Neuronal stem cell (in vitro differentiated cells): ENCODE measurements around the gene DTX3.
"Not testable (repeated sequence)": the region's sequence is repeated elsewhere in the genome, so short reads cannot be mapped to it uniquely, and the experiment has no call there.

Experiments used
- DNase-seq: peaks from one replicate; pipeline ENCODE4 v3.0.0-alpha.2; 2013; ENCODE audit warnings: low spot score
- H2AFZ ChIP-seq: one replicate; pipeline ENCODE4 v1.6.1; 2013; ENCODE audit warnings: mild to moderate bottlenecking, low read length, inconsistent platforms
- H2AK5ac ChIP-seq: 2 replicates; pipeline ENCODE4 v1.6.1; 2013; ENCODE audit warnings: low read depth, mild to moderate bottlenecking, inconsistent platforms, low read length, moderate library complexity, mixed read lengths
- H2BK120ac ChIP-seq: 2 replicates; pipeline ENCODE4 v1.6.1; 2013; ENCODE audit warnings: low read depth, mild to moderate bottlenecking, inconsistent platforms, low read length, moderate library complexity, mixed read lengths
- H2BK12ac ChIP-seq: one replicate; pipeline ENCODE4 v1.6.1; 2013; ENCODE audit warnings: low read length, inconsistent platforms
- H2BK15ac ChIP-seq: 2 replicates; pipeline ENCODE4 v1.6.1; 2013; ENCODE audit warnings: mild to moderate bottlenecking, low read length, inconsistent platforms, mixed read lengths
- H2BK5ac ChIP-seq: one replicate; pipeline ENCODE4 v1.6.1; 2013; ENCODE audit warnings: inconsistent platforms, mild to moderate bottlenecking, low read length, moderate library complexity
- H3K14ac ChIP-seq: one replicate; pipeline ENCODE4 v1.6.1; 2013; ENCODE audit warnings: low read length, inconsistent platforms
- H3K18ac ChIP-seq: 2 replicates; pipeline ENCODE4 v1.6.1; 2013; ENCODE audit warnings: low read length, inconsistent platforms
- H3K23ac ChIP-seq: 2 replicates; pipeline ENCODE4 v1.6.1; 2013; ENCODE audit warnings: low read depth, mild to moderate bottlenecking, mixed read lengths, low read length, inconsistent platforms; ENCODE audit not compliant: poor library complexity
- H3K27ac ChIP-seq: replicated peaks from 3 replicates; pipeline ENCODE4 v1.5.1; 2013; ENCODE audit warnings: low read length, inconsistent platforms
- H3K27me3 ChIP-seq, 3 experiments: 2 replicates each; pipeline ENCODE4 v1.6.1; 2013; ENCODE audit warnings: low read length in 3 of 3, mild to moderate bottlenecking in 2 of 3, inconsistent platforms in 1 of 3, low read depth in 1 of 3, mixed read lengths in 1 of 3, moderate library complexity in 1 of 3; ENCODE audit not compliant: control insufficient read depth in 3 of 3, insufficient read depth in 3 of 3
- H3K36me3 ChIP-seq, 2 donors: replicated peaks in 1 of 2; 2 replicates each; pipeline ENCODE4 v1.6.1; 2013; ENCODE audit warnings: low read length in 2 of 2; ENCODE audit not compliant: control insufficient read depth in 2 of 2, insufficient read depth in 2 of 2
- H3K4ac ChIP-seq: 2 replicates; pipeline ENCODE4 v1.6.1; 2013; ENCODE audit warnings: inconsistent platforms, mild to moderate bottlenecking, low read length, moderate library complexity
- H3K4me1 ChIP-seq, 2 donors: 1 replicate in 1 of 2; 2 replicates in 1 of 2; pipeline ENCODE4 v1.6.1; 2013; ENCODE audit warnings: low read length in 2 of 2, low read depth in 1 of 2; ENCODE audit not compliant: control insufficient read depth in 2 of 2, insufficient read depth in 1 of 2
- H3K4me2 ChIP-seq: one replicate; pipeline ENCODE4 v1.6.1; 2013; ENCODE audit warnings: mild to moderate bottlenecking, low read length, inconsistent platforms; ENCODE audit not compliant: insufficient read depth, poor library complexity, severe bottlenecking
- H3K4me3 ChIP-seq, 2 donors: 2 replicates each; pipeline ENCODE4 v1.5.1; 2013; ENCODE audit warnings: low read length in 2 of 2, mild to moderate bottlenecking in 2 of 2, inconsistent platforms in 1 of 2, moderate library complexity in 1 of 2
- H3K79me1 ChIP-seq: one replicate; pipeline ENCODE4 v1.6.1; 2013; ENCODE audit warnings: low read depth, mild to moderate bottlenecking, inconsistent platforms, low read length, moderate library complexity
- H3K9ac ChIP-seq: one replicate; pipeline ENCODE4 v1.6.1; 2013; ENCODE audit warnings: mild to moderate bottlenecking, low read depth, low read length, inconsistent platforms; ENCODE audit not compliant: poor library complexity
- H3K9me3 ChIP-seq, 2 donors: replicated peaks in 1 of 2; 2 replicates each; pipeline versions ENCODE3 to v1.6.1; 2013; ENCODE audit warnings: low read length in 2 of 2, mild to moderate bottlenecking in 2 of 2, inconsistent platforms in 1 of 2, low read depth in 1 of 2, mixed read lengths in 1 of 2, moderate library complexity in 1 of 2; ENCODE audit not compliant: control insufficient read depth in 2 of 2, insufficient read depth in 1 of 2
- H4K8ac ChIP-seq: one replicate; pipeline ENCODE4 v1.6.1; 2013; ENCODE audit warnings: low read depth, mild to moderate bottlenecking, inconsistent platforms, low read length, moderate library complexity
- H4K91ac ChIP-seq: one replicate; pipeline ENCODE4 v1.6.1; 2013; ENCODE audit warnings: low read length, low read depth, mild to moderate bottlenecking, inconsistent platforms; ENCODE audit not compliant: poor library complexity
- WGBS, 2 donors: extraction: QIAGEN DNeasy Blood & Tissue Kit; methylation state at CpG; one replicate each; pipeline ENCODE4 v1.1.7; 2013; ENCODE audit warnings: missing lambda C conversion rate in 2 of 2, mixed read lengths in 1 of 2; ENCODE audit not compliant: insufficient read length in 2 of 2, insufficient replicate concordance in 1 of 2; ENCODE audit errors: extremely low coverage in 2 of 2; 5-methylcytosine and 5-hydroxymethylcytosine counted together

The DTX3 gene

GRCh38 chr12:57618431-57618830 lies 13.8 kb downstream of the DTX3 start:
- not testable (repeated sequence) for H3K79me1 ChIP-seq, H4K8ac ChIP-seq, H3K4ac ChIP-seq, H3K4me2 ChIP-seq, H3K27ac ChIP-seq, H3K4me3 ChIP-seq, H3K4me1 ChIP-seq, H2BK15ac ChIP-seq, H2BK12ac ChIP-seq, H2AFZ ChIP-seq, H2BK5ac ChIP-seq, H3K9ac ChIP-seq, H3K9me3 ChIP-seq, H2BK120ac ChIP-seq, H2AK5ac ChIP-seq, DNase-seq, H3K18ac ChIP-seq, H3K23ac ChIP-seq, H4K91ac ChIP-seq, H3K14ac ChIP-seq
- H3K27me3 ChIP-seq, result peaks cover 0 to 57% (median 32%) of the 10 kb centered on the region in 3 experiments
- WGBS, 2 donors, result no CpG with 5 or more reads among the region's 6 CpGs
- H3K36me3 ChIP-seq, result peaks cover 10 to 47% of the 10 kb centered on the region in 2 donors

- peak overlapping the region; percentile 70 for H3K4me2 ChIP-seq
- no peak overlapping the region for H3K4me3 ChIP-seq
- no peak overlapping the region for H3K18ac ChIP-seq
- peaks cover 1 to 6% of the 10 kb centered on the region in 2 donors for H3K4me1 ChIP-seq
- no peak overlapping the region for H2AFZ ChIP-seq
- no peak overlapping the region for H4K8ac ChIP-seq
- no peak overlapping the region for H2BK120ac ChIP-seq
- H4K91ac ChIP-seq, result no peak overlapping the region
- H3K4ac ChIP-seq, result no peak overlapping the region
- no peak overlapping the region for H2AK5ac ChIP-seq
- no CpG with 5 or more reads among the region's 16 CpGs for WGBS, 2 donors
- no peak overlapping the region for H2BK12ac ChIP-seq
- peaks cover 10 to 41% of the 10 kb centered on the region in 2 donors for H3K36me3 ChIP-seq
- H3K23ac ChIP-seq, result no peak overlapping the region
- peaks cover 0 to 63% (median 32%) of the 10 kb centered on the region in 3 experiments for H3K27me3 ChIP-seq
- no peaks in the 10 kb centered on the region for H3K9me3 ChIP-seq
- no peak overlapping the region for H3K27ac ChIP-seq
- no peak overlapping the region for H3K9ac ChIP-seq
- no peak overlapping the region for H2BK5ac ChIP-seq
- H3K79me1 ChIP-seq, result no peaks in the 10 kb centered on the region
- no peak overlapping the region for H3K14ac ChIP-seq
- no peak for DNase-seq
- no peak overlapping the region for H2BK15ac ChIP-seq
These were observed 14.4 kb downstream of the DTX3 start for GRCh38 chr12:57618966-57619433.

GRCh38 chr12:57619434-57620244 lies 15.0 kb downstream of the DTX3 start:
- Histone ChIP-seq H2BK15ac (no peak overlapping the region), H3K36me3 (peaks cover 8 to 35% of the 10 kb centered on the region in 2 donors), H3K4me2 (peak overlapping the region; percentile 70), H3K23ac (peak overlapping the region; percentile 17), H3K18ac (peak overlapping the region; percentile 7), H3K14ac (no peak overlapping the region), H4K8ac (no peak overlapping the region), H3K4me3 (peak overlapping the region in 1 of 2 donors; percentile 51), H4K91ac (no peak overlapping the region), H3K9ac (peak overlapping the region; percentile 76), H2BK5ac (no peak overlapping the region), H3K4ac (no peak overlapping the region), H2BK12ac (no peak overlapping the region), H3K4me1 (peaks cover 1 to 6% of the 10 kb centered on the region in 2 donors), H2BK120ac (no peak overlapping the region), H2AK5ac (no peak overlapping the region), H3K9me3 (no peaks in the 10 kb centered on the region), H2AFZ (no peak overlapping the region), H3K79me1 (peaks cover 1% of the 10 kb centered on the region), H3K27ac (no peak overlapping the region), H3K27me3 (peaks cover 0 to 69% (median 34%) of the 10 kb centered on the region in 3 experiments)
- WGBS, 2 donors, result no CpG with 5 or more reads among the region's 46 CpGs
- no peak for DNase-seq

DNA sequence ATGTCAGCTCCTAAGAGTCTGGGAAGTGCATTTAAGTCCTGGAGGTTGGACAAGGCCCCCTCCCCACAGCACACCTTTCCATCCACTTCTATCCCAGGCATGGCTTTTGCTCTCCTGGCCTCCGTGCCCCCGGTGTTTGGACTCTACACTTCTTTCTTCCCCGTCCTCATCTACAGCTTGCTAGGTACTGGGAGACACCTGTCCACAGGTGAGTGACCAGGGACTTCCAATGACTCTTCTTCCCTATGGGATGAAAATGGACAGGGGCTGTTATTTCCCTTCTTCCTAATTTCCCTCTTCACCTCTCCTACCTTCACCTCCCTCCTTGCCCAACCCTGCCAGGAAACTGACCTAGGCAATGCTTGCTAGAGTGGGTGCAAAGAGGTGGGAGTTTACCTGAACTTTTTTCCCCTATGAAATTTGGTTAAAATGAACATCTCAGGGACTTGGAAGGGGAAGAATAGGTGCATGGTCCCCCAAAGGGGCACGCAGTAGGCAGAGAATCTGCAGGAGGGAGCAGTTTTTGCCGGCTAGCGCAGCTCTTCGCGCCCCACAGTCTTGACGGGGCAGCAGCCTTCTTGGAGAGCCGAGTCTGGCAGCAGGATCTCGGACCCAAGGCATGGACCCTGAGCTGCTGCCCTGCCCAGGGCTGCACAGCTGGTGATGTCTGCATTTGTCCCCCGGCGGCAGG lies 15.8 kb downstream of the DTX3 start:
- H2BK15ac ChIP-seq, result no peak overlapping the region
- peaks cover 0 to 77% (median 34%) of the 10 kb centered on the region in 3 experiments for H3K27me3 ChIP-seq
- H3K18ac ChIP-seq, result peak overlapping the region; percentile 90
- H3K4me2 ChIP-seq, result no peak overlapping the region
- no CpG with 5 or more reads among the region's 13 CpGs for WGBS, 2 donors
- no peak overlapping the region for H2BK120ac ChIP-seq
- no peak overlapping the region for H3K4ac ChIP-seq
- H3K14ac ChIP-seq, result no peak overlapping the region
- H3K79me1 ChIP-seq, result peaks cover 1% of the 10 kb centered on the region
- no peak overlapping the region for H2AK5ac ChIP-seq
- no peak overlapping the region for H3K9ac ChIP-seq
- no peak overlapping the region for H2BK5ac ChIP-seq
- H2AFZ ChIP-seq, result no peak overlapping the region
- no peak overlapping the region for H4K91ac ChIP-seq
- no peak for DNase-seq
- no peaks in the 10 kb centered on the region for H3K9me3 ChIP-seq
- no peak overlapping the region for H3K27ac ChIP-seq
- peaks cover 1 to 6% of the 10 kb centered on the region in 2 donors for H3K4me1 ChIP-seq
- no peak overlapping the region for H2BK12ac ChIP-seq
- H3K4me3 ChIP-seq, result no peak overlapping the region
- peaks cover 6 to 35% of the 10 kb centered on the region in 2 donors for H3K36me3 ChIP-seq
- peak overlapping the region; percentile 83 for H3K23ac ChIP-seq
- no peak overlapping the region for H4K8ac ChIP-seq
